ENCODE measurements around the gene AKR7A3. TPM values are rescaled to one million over a fixed set of nuclear protein-coding genes. Genes with fewer than 3 reads are reported as not detected.
A peak's percentile ranks its signal among the peaks of the same experiment; 100 is the strongest.

The AKR7A3 gene
- total and polyA plus RNA-seq, 9 of the 15 experiments (the other 6 are each of a cell fraction or from before 2014, with no cell fraction given), result 0.04 to 1.5 (median 0.44) TPM; not detected in 1

- TF ChIP-seq NR2C2 (CRISPR knock-in tag; IDR thresholded peaks at IDR 0.05) (no peak), NR2C2 (tag; IDR thresholded peaks at IDR 0.05) (no peak), MCM3 (IDR thresholded peaks at IDR 0.05) (no peak), CHD2 (IDR thresholded peaks at IDR 0.05; ENCODE audit: low read depth, low read length) (no peak), ZNF445 (CRISPR knock-in tag; IDR thresholded peaks at IDR 0.05; ENCODE audit: low read depth) (no peak), FOXJ2 (tag; IDR thresholded peaks at IDR 0.05) (no peak), RBFOX2 (IDR thresholded peaks at IDR 0.05; ENCODE audit: low read depth, low read length) (no peak), FUS (optimal IDR thresholded peaks at IDR 0.05; ENCODE audit: low read depth, low read length) (no peak), ZBTB12 (CRISPR knock-in tag; IDR thresholded peaks at IDR 0.05) (no peak), ZNF780A (CRISPR knock-in tag; IDR thresholded peaks at IDR 0.05) (no peak), KLF6 (CRISPR knock-in tag; IDR thresholded peaks at IDR 0.05; ENCODE audit: borderline replicate concordance) (no peak), EP300 (IDR thresholded peaks at IDR 0.05; ENCODE audit: low read length) (peak; percentile 66; the same call in 1 of the 2 replicates), ESRRB (CRISPR knock-in tag; IDR thresholded peaks at IDR 0.05; ENCODE audit: borderline replicate concordance) (no peak), SMAD2 (IDR thresholded peaks at IDR 0.05; ENCODE audit: low read depth, low read length) (no peak), ZNF354B (CRISPR knock-in tag; IDR thresholded peaks at IDR 0.05) (no peak), PYGO2 (tag; IDR thresholded peaks at IDR 0.05) (no peak), MIER1 (IDR thresholded peaks at IDR 0.05; ENCODE audit: low read depth) (no peak), CBFB (CRISPR knock-in tag; IDR thresholded peaks at IDR 0.05) (peak; percentile 62; the same call in 1 of the 2 replicates), FOXK1 (CRISPR knock-in tag; IDR thresholded peaks at IDR 0.05; ENCODE audit: borderline replicate concordance) (no peak), PHB (CRISPR knock-in tag; IDR thresholded peaks at IDR 0.05) (no peak), TEAD2 (tag; IDR thresholded peaks at IDR 0.05) (no peak), ATF7 (IDR thresholded peaks at IDR 0.05) (0 out of 2 replicates have a peak, but pooled peaks have one; percentile 19), STAT5B (CRISPR knock-in tag; IDR thresholded peaks at IDR 0.05) (no peak), SAFB (IDR thresholded peaks at IDR 0.05; ENCODE audit: borderline replicate concordance, low read depth, low read length) (no peak)
- TF ChIP-seq, protein P1, sequence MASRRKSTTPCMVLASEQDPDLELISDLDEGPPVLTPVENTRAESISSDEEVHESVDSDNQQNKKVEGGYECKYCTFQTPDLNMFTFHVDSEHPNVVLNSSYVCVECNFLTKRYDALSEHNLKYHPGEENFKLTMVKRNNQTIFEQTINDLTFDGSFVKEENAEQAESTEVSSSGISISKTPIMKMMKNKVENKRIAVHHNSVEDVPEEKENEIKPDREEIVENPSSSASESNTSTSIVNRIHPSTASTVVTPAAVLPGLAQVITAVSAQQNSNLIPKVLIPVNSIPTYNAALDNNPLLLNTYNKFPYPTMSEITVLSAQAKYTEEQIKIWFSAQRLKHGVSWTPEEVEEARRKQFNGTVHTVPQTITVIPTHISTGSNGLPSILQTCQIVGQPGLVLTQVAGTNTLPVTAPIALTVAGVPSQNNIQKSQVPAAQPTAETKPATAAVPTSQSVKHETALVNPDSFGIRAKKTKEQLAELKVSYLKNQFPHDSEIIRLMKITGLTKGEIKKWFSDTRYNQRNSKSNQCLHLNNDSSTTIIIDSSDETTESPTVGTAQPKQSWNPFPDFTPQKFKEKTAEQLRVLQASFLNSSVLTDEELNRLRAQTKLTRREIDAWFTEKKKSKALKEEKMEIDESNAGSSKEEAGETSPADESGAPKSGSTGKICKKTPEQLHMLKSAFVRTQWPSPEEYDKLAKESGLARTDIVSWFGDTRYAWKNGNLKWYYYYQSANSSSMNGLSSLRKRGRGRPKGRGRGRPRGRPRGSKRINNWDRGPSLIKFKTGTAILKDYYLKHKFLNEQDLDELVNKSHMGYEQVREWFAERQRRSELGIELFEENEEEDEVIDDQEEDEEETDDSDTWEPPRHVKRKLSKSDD (conservative IDR thresholded peaks at IDR 0.05; ENCODE audit: low read length), result no peak
- TF ChIP-seq, protein P2, sequence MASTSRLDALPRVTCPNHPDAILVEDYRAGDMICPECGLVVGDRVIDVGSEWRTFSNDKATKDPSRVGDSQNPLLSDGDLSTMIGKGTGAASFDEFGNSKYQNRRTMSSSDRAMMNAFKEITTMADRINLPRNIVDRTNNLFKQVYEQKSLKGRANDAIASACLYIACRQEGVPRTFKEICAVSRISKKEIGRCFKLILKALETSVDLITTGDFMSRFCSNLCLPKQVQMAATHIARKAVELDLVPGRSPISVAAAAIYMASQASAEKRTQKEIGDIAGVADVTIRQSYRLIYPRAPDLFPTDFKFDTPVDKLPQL (IDR thresholded peaks at IDR 0.05; ENCODE audit: extremely low read depth, insufficient read length), result no peak
- TF ChIP-seq, protein P3, sequence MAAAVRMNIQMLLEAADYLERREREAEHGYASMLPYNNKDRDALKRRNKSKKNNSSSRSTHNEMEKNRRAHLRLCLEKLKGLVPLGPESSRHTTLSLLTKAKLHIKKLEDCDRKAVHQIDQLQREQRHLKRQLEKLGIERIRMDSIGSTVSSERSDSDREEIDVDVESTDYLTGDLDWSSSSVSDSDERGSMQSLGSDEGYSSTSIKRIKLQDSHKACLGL (CRISPR knock-in tag; IDR thresholded peaks at IDR 0.05; ENCODE audit: borderline replicate concordance, poor library complexity, severe bottlenecking), result no peak
These were observed 36.9 kb upstream of the AKR7A3 start (continued) for GRCh38 chr1:19325368-19325957.

All from K562 (cell line).